K562 (cell line): ENCODE measurements around the gene NOXRED1. TPM values are rescaled to one million over a fixed set of nuclear protein-coding genes. Genes with fewer than 3 reads are reported as not detected.

Experiments used
- FOXP4 ChIP-seq: sonication (generic); formaldehyde crosslinking; IDR thresholded peaks from 2 replicates; pipeline ENCODE4 v1.8.0; 2022; ENCODE audit warnings: mild to moderate bottlenecking, missing genetic modification reagents, borderline replicate concordance
- KLF1 ChIP-seq: fragments of 450-650 bp; IDR thresholded peaks from 2 replicates; pipeline ENCODE4 v1.6.1; 2016; ENCODE audit warnings: missing genetic modification characterization, missing compliant biosample characterization
- MAZ ChIP-seq, 2 experiments: fragments of 450-650 bp in 1 of 2; sonication (generic) in 1 of 2; formaldehyde crosslinking; IDR thresholded peaks in 1 of 2; conservative IDR thresholded peaks in 1 of 2; 2 replicates each; pipeline versions ENCODE4 v1.4.0 to v1.5.0; 2020; ENCODE audit warnings: mild to moderate bottlenecking in 1 of 2, missing genetic modification reagents in 1 of 2
- NKRF ChIP-seq: fragments of 450-650 bp; IDR thresholded peaks from 2 replicates; pipeline ENCODE4 v1.6.1; 2016; ENCODE audit warnings: borderline replicate concordance
- POLR2G ChIP-seq: fragments of 200-400 bp; formaldehyde crosslinking; IDR thresholded peaks from 2 replicates; pipeline ENCODE4 v1.6.1; 2017; ENCODE audit warnings: low read depth, mild to moderate bottlenecking, antibody characterized with exemption, low read length, moderate library complexity
- RBBP5 ChIP-seq: fragments of 200-600 bp; sonication (generic); IDR thresholded peaks from 2 replicates; pipeline ENCODE4 v1.6.1; 2012; ENCODE audit warnings: borderline replicate concordance, mild to moderate bottlenecking, low read length, control low read depth, inconsistent platforms; ENCODE audit not compliant: insufficient read depth, poor library complexity, severe bottlenecking
- TAF1 ChIP-seq: IDR thresholded peaks from 2 replicates; pipeline ENCODE4 v1.6.1; 2011; ENCODE audit warnings: mild to moderate bottlenecking, low read length, moderate library complexity; ENCODE audit not compliant: insufficient read depth, control insufficient read depth, severe bottlenecking; ENCODE audit errors: extremely low read depth
- polyA plus RNA-seq, 8 experiments: library from polyadenylated mRNA; depleted of rRNA in 4 of 8; stranded (reverse) in 5 of 8; unstranded in 3 of 8; fragments of >200 nt; fragmentation: Nextera tagmentation in 2 of 8; fragmentation: Illumina TruSeq in 1 of 8; extraction: Ambion mirVana in 2 of 8; extraction: Trizol in 1 of 8; gene quantifications; 2 replicates each; pipeline versions ENCODE4 v1.2.1 to v1.2.3, GENCODE V29; 2011 to 2014; ENCODE audit warnings: inconsistent platforms in 1 of 8, missing spikeins in 1 of 8
- total RNA-seq, 7 experiments: library from RNA; depleted of rRNA in 6 of 7; stranded (reverse); fragments of >200 nt in 6 of 7; fragmentation: Illumina TruSeq in 2 of 7; extraction: Trizol in 2 of 7; gene quantifications; 2 replicates each; pipeline versions ENCODE4 v1.2.1 to v1.2.3, GENCODE V29; 2011 to 2021; ENCODE audit warnings: low replicate concordance in 1 of 7
- TF ChIP-seq, protein P1 (sequence below): IDR thresholded peaks from 2 replicates; pipeline ENCODE4 v1.6.1; 2014; ENCODE audit warnings: antibody characterized with exemption
- TF ChIP-seq, protein P2 (sequence below): sonication (generic); formaldehyde crosslinking; IDR thresholded peaks from 2 replicates; pipeline ENCODE4 v1.8.1; 2023; ENCODE audit warnings: mild to moderate bottlenecking, missing genetic modification reagents
- TF ChIP-seq, protein P3 (sequence below): fragments of 200-800 bp; sonication (Bioruptor generic); IDR thresholded peaks from 2 replicates; pipeline ENCODE4 v1.6.1; 2016; ENCODE audit warnings: missing genetic modification characterization, missing compliant biosample characterization

NOXRED1 gene
- total and polyA plus RNA-seq, 9 of the 15 experiments (the other 6 are each of a cell fraction or from before 2014, with no cell fraction given): 0.15 to 0.85 (median 0.30) TPM

GRCh38 chr14:77376771-77377501, 46.4 kb downstream of the NOXRED1 start, which contains the start of the genes SAMD15 and TMED8 (continued):
- TF ChIP-seq TAF1 (peak; percentile 43), POLR2G (peak; percentile 83), FOXP4 (CRISPR knock-in tag) (no peak), MAZ (CRISPR knock-in tag; conservative IDR thresholded peaks at IDR 0.05 in 1 of 2, IDR thresholded peaks at IDR 0.05 in 1 of 2) (peak in 1 of 2 experiments; percentile 34; a peak in 2 of 4 replicates), KLF1 (tag) (no peak), RBBP5 (peak; percentile 32), NKRF (peak; percentile 84; the same call in 1 of the 2 replicates)
- TF ChIP-seq, protein P1, sequence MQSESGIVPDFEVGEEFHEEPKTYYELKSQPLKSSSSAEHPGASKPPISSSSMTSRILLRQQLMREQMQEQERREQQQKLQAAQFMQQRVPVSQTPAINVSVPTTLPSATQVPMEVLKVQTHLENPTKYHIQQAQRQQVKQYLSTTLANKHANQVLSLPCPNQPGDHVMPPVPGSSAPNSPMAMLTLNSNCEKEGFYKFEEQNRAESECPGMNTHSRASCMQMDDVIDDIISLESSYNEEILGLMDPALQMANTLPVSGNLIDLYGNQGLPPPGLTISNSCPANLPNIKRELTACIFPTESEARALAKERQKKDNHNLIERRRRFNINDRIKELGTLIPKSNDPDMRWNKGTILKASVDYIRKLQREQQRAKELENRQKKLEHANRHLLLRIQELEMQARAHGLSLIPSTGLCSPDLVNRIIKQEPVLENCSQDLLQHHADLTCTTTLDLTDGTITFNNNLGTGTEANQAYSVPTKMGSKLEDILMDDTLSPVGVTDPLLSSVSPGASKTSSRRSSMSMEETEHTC: no peak
- TF ChIP-seq, protein P2, sequence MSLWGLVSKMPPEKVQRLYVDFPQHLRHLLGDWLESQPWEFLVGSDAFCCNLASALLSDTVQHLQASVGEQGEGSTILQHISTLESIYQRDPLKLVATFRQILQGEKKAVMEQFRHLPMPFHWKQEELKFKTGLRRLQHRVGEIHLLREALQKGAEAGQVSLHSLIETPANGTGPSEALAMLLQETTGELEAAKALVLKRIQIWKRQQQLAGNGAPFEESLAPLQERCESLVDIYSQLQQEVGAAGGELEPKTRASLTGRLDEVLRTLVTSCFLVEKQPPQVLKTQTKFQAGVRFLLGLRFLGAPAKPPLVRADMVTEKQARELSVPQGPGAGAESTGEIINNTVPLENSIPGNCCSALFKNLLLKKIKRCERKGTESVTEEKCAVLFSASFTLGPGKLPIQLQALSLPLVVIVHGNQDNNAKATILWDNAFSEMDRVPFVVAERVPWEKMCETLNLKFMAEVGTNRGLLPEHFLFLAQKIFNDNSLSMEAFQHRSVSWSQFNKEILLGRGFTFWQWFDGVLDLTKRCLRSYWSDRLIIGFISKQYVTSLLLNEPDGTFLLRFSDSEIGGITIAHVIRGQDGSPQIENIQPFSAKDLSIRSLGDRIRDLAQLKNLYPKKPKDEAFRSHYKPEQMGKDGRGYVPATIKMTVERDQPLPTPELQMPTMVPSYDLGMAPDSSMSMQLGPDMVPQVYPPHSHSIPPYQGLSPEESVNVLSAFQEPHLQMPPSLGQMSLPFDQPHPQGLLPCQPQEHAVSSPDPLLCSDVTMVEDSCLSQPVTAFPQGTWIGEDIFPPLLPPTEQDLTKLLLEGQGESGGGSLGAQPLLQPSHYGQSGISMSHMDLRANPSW (CRISPR knock-in tag): no peak
- TF ChIP-seq, protein P3, sequence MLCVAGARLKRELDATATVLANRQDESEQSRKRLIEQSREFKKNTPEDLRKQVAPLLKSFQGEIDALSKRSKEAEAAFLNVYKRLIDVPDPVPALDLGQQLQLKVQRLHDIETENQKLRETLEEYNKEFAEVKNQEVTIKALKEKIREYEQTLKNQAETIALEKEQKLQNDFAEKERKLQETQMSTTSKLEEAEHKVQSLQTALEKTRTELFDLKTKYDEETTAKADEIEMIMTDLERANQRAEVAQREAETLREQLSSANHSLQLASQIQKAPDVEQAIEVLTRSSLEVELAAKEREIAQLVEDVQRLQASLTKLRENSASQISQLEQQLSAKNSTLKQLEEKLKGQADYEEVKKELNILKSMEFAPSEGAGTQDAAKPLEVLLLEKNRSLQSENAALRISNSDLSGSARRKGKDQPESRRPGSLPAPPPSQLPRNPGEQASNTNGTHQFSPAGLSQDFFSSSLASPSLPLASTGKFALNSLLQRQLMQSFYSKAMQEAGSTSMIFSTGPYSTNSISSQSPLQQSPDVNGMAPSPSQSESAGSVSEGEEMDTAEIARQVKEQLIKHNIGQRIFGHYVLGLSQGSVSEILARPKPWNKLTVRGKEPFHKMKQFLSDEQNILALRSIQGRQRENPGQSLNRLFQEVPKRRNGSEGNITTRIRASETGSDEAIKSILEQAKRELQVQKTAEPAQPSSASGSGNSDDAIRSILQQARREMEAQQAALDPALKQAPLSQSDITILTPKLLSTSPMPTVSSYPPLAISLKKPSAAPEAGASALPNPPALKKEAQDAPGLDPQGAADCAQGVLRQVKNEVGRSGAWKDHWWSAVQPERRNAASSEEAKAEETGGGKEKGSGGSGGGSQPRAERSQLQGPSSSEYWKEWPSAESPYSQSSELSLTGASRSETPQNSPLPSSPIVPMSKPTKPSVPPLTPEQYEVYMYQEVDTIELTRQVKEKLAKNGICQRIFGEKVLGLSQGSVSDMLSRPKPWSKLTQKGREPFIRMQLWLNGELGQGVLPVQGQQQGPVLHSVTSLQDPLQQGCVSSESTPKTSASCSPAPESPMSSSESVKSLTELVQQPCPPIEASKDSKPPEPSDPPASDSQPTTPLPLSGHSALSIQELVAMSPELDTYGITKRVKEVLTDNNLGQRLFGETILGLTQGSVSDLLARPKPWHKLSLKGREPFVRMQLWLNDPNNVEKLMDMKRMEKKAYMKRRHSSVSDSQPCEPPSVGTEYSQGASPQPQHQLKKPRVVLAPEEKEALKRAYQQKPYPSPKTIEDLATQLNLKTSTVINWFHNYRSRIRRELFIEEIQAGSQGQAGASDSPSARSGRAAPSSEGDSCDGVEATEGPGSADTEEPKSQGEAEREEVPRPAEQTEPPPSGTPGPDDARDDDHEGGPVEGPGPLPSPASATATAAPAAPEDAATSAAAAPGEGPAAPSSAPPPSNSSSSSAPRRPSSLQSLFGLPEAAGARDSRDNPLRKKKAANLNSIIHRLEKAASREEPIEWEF (CRISPR knock-in tag): no peak
